ENCODE data around the gene RNF32.
"Not testable (repeated sequence)": the region's sequence is repeated elsewhere in the genome, so short reads cannot be mapped to it uniquely, and the experiment has no call there.

RNF32 gene

GRCh38 chr7:156614434-156615264, 25.9 kb upstream of the RNF32 start:
- no peak for DNase-seq (ENCODE audit: low spot score)

GRCh38 chr7:156616269-156617202, 24.0 kb upstream of the RNF32 start:
- DNase-seq (ENCODE audit: low spot score): peak; percentile 60

- DNase-seq (ENCODE audit: low spot score): no peak
Measured at GRCh38 chr7:156617215-156617614, 23.4 kb upstream of the RNF32 start.

GRCh38 chr7:156618078-156618779, 22.3 kb upstream of the RNF32 start:
- no peak for DNase-seq (ENCODE audit: low spot score)

- no peak for DNase-seq (ENCODE audit: low spot score)
Measured at GRCh38 chr7:156618780-156619367, 21.7 kb upstream of the RNF32 start.

GRCh38 chr7:156619488-156620290, 20.9 kb upstream of the RNF32 start:
- DNase-seq (ENCODE audit: low spot score): not testable (repeated sequence)

- no peak for DNase-seq (ENCODE audit: low spot score)
Measured at GRCh38 chr7:156620291-156620675, 20.3 kb upstream of the RNF32 start.

GRCh38 chr7:156621652-156622051, 18.9 kb upstream of the RNF32 start:
- no peak for DNase-seq (ENCODE audit: low spot score)

- no peak for DNase-seq (ENCODE audit: low spot score)
Measured at GRCh38 chr7:156625580-156625979, 15.0 kb upstream of the RNF32 start.

GRCh38 chr7:156626220-156626895, 14.2 kb upstream of the RNF32 start:
- DNase-seq (ENCODE audit: low spot score): no peak

- no peak for DNase-seq (ENCODE audit: low spot score)
Measured at GRCh38 chr7:156628562-156628961, 12.0 kb upstream of the RNF32 start.

GRCh38 chr7:156629873-156630272, 10.7 kb upstream of the RNF32 start:
- no peak for DNase-seq (ENCODE audit: low spot score)

GRCh38 chr7:156634117-156634516, 6.5 kb upstream of the RNF32 start:
- no peak for DNase-seq (ENCODE audit: low spot score)

GRCh38 chr7:156635529-156636385, 4.8 kb upstream of the RNF32 start:
- no peak for DNase-seq (ENCODE audit: low spot score)

GRCh38 chr7:156637093-156637492, 3.5 kb upstream of the RNF32 start:
- DNase-seq (ENCODE audit: low spot score): not testable (repeated sequence)

- DNase-seq (ENCODE audit: low spot score): no peak
Measured at GRCh38 chr7:156638443-156639077, 2.0 kb upstream of the RNF32 start.

GRCh38 chr7:156639426-156640256, 933 bp upstream of the RNF32 start:
- DNase-seq (ENCODE audit: low spot score): no peak

GRCh38 chr7:156640949-156641485, 443 bp downstream of the RNF32 start:
- DNase-seq (ENCODE audit: low spot score): no peak

All from iPS-NIHi11 (cell line).